ENCODE measurements around the gene HUS1B.
"Not testable (repeated sequence)": the region's sequence is repeated elsewhere in the genome, so short reads cannot be mapped to it uniquely, and the experiment has no call there.

The HUS1B gene

GRCh38 chr6:656460-657252 lies at the start of gene HUS1B:
TSS of gene HUS1B (minus strand) at chr6:657100. CDS start at chr6:656944, 156 bp downstream.
- no peak for DNase-seq

- no peak for DNase-seq
Measured at GRCh38 chr6:706146-706545, 49.2 kb upstream of the HUS1B start.

- DNase-seq = no peak
Measured at GRCh38 chr6:705047-705446, 48.1 kb upstream of the HUS1B start.

GRCh38 chr6:704046-704445 lies 47.1 kb upstream of the HUS1B start:
- no peak for DNase-seq

- DNase-seq = no peak
Measured at GRCh38 chr6:703552-703951, 46.7 kb upstream of the HUS1B start.

- DNase-seq = no peak
Measured at GRCh38 chr6:701700-702479, 45.0 kb upstream of the HUS1B start.

- DNase-seq = no peak
Measured at GRCh38 chr6:701215-701614, 44.3 kb upstream of the HUS1B start.

- DNase-seq = no peak
Measured at GRCh38 chr6:700490-700889, 43.6 kb upstream of the HUS1B start.

- no peak for DNase-seq
Measured at GRCh38 chr6:699319-699718, 42.4 kb upstream of the HUS1B start.

- DNase-seq = not testable (repeated sequence)
Measured at GRCh38 chr6:694431-695126, 37.7 kb upstream of the HUS1B start.

GRCh38 chr6:693723-694009 lies 36.8 kb upstream of the HUS1B start:
- DNase-seq = no peak

GRCh38 chr6:692858-693722 lies 36.2 kb upstream of the HUS1B start, which contains the start of gene EXOC2:
TSS of gene EXOC2 (minus strand) at chr6:693139. CDS start at chr6:637818, 55,321 bp downstream.
- DNase-seq = peak; percentile 52

GRCh38 chr6:692356-692851 lies 35.5 kb upstream of the HUS1B start:
- no peak for DNase-seq

GRCh38 chr6:689223-689622 lies 32.3 kb upstream of the HUS1B start:
- DNase-seq = no peak

- no peak for DNase-seq
Measured at GRCh38 chr6:686497-686896, 29.6 kb upstream of the HUS1B start.

- no peak for DNase-seq
Measured at GRCh38 chr6:684831-685636, 28.1 kb upstream of the HUS1B start.

GRCh38 chr6:683742-684440 lies 27.0 kb upstream of the HUS1B start:
- DNase-seq = peak; percentile 65

- no peak for DNase-seq
Measured at GRCh38 chr6:680666-681340, 23.9 kb upstream of the HUS1B start.

- no peak for DNase-seq
Measured at GRCh38 chr6:680251-680650, 23.4 kb upstream of the HUS1B start.

- DNase-seq = no peak
Measured at GRCh38 chr6:679282-679681, 22.4 kb upstream of the HUS1B start.
